Natural killer cell (primary cell): ENCODE data around the gene NRCAM. TPM values are rescaled to one million over a fixed set of nuclear protein-coding genes. Genes with fewer than 3 reads are reported as not detected.

Experiments
- ATAC-seq, 3 donors: fragments of 150-1000 bp in 2 of 3; fragments of 200-7000 bp in 1 of 3; cut with Tn5 transposase; 1 replicate in 1 of 3; 2 replicates in 2 of 3; pipeline ENCODE4 v1.10.0; 2021; ENCODE audit warnings: mild to moderate bottlenecking in 2 of 3, moderate library complexity in 2 of 3
- DNase-seq, 2 donors: peaks; one replicate each; pipeline versions ENCODE4 v3.0.0 to v3.0.0-alpha.2; 2013 to 2021; ENCODE audit warnings: mixed read lengths in 1 of 2
- H3K27ac ChIP-seq: one replicate; pipeline ENCODE4 v1.5.1; 2013; ENCODE audit warnings: mild to moderate bottlenecking, low read length
- H3K27me3 ChIP-seq: one replicate; pipeline ENCODE4 v1.6.1; 2013; ENCODE audit warnings: low read length; ENCODE audit not compliant: control insufficient read depth, insufficient read depth
- H3K36me3 ChIP-seq: one replicate; pipeline ENCODE4 v1.6.1; 2013; ENCODE audit warnings: low read length; ENCODE audit not compliant: control insufficient read depth, insufficient read depth
- H3K4me1 ChIP-seq: one replicate; pipeline ENCODE4 v1.6.1; 2013; ENCODE audit warnings: low read length; ENCODE audit not compliant: control insufficient read depth, insufficient read depth
- H3K4me3 ChIP-seq: one replicate; pipeline ENCODE4 v1.5.1; 2013; ENCODE audit warnings: low read length
- H3K9me3 ChIP-seq: one replicate; pipeline ENCODE4 v1.6.1; 2013; ENCODE audit warnings: low read length; ENCODE audit not compliant: control insufficient read depth, insufficient read depth
- H3K27ac Mint-ChIP-seq, 2 donors: one replicate each; pipeline ENCODE4 v1.8.0; 2022; ENCODE audit warnings: mild to moderate bottlenecking in 2 of 2, mixed read lengths in 2 of 2, moderate library complexity in 1 of 2
- H3K27me3 Mint-ChIP-seq, 2 donors: one replicate each; pipeline ENCODE4 v1.8.0; 2022; ENCODE audit warnings: low read depth in 2 of 2, mixed read lengths in 2 of 2
- H3K36me3 Mint-ChIP-seq: one replicate; pipeline ENCODE4 v1.8.0; 2022; ENCODE audit warnings: mixed read lengths
- H3K4me1 Mint-ChIP-seq, 2 donors: one replicate each; pipeline ENCODE4 v1.8.0; 2022; ENCODE audit warnings: mixed read lengths in 2 of 2
- H3K4me3 Mint-ChIP-seq: one replicate; pipeline ENCODE4 v1.8.0; 2022; ENCODE audit warnings: mild to moderate bottlenecking, moderate library complexity, mixed read lengths
- H3K9me3 Mint-ChIP-seq, 2 donors: one replicate each; pipeline ENCODE4 v1.8.0; 2022; ENCODE audit warnings: mixed read lengths in 2 of 2
- WGBS: methylation state at CpG from one replicate; pipeline ENCODE4 v1.1.7; 2013; ENCODE audit warnings: missing lambda C conversion rate; ENCODE audit not compliant: insufficient coverage; 5-methylcytosine and 5-hydroxymethylcytosine counted together
- intact Hi-C: fragments of 100-400 bp; cut with micrococcal nuclease; formaldehyde crosslinking; loops from one replicate; pipeline ENCODE4 v1.14.2; 2022
- total RNA-seq, 4 donors: library from RNA; stranded (reverse); fragments of 120-200 nt in 1 of 4; gene quantifications; one replicate each; pipeline versions ENCODE4 v1.2.3 to v1.2.4, GENCODE V29; 2013 to 2022
- TF ChIP-seq, protein P1 (sequence below): fragments of 200-600 bp; IDR thresholded peaks from one replicate; pipeline ENCODE4 v1.8.0; 2022; ENCODE audit warnings: antibody characterized with exemption

The NRCAM gene
- total RNA-seq, 3 donors from 2014 or later (not counting 1 experiment from before 2014, with no cell fraction given) = 0.27 to 0.95 (median 0.52) TPM

DNA sequence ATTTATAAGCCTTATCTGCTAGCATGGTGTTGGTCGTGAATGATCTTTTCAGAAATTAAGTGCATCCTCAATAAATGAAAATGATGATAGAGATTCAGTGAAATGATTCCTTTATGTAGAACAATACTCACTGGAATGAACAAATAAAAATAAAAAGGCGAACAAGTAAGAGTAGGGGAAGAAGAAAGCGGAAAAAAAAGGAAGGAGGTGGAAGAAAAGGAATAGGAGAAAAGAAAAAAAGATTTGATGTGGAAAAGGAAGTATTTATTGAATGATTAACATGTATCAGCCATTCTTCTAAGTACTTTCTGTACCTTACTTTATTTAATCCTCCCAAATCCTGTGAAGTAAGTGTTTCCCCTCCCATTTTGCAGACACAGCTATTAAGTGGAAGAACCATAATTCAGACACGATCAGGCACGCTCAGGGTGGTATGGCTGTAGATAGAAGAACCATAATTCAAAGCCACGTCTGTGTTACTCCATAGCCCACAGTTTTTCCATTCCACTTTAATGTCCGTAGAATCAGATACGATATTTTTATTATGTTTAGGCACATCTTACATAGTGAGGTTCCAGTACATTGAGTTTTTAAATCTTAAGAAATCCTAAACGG lies 169.8 kb downstream of the NRCAM start:
- H3K9me3 Mint-ChIP-seq = peaks cover 3 to 6% of the 10 kb centered on the region in 2 donors

DNA sequence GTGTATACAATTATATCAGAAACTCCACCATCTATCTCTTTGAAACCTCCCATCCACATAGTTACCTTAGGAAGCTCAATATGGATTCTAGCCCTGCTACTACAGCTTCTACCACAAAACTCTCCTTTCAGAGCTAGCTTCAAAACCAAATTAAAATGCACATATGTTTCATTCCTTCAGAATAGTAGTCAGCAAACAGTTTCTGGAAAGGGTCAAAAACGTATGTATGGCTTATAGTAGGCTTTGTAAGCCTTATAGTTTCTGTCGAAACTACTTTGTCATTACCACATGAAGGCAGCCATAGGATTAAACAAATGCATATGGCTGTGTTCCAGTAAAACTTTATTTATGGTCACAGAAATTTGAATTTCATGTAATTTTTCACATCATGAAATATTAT lies 170.5 kb downstream of the NRCAM start:
- no peak for ATAC-seq
- Histone ChIP-seq H3K27me3 (no peaks in the 10 kb centered on the region), H3K27ac (no peak overlapping the region), H3K36me3 (no peaks in the 10 kb centered on the region), H3K4me1 (no peaks in the 10 kb centered on the region), H3K9me3 (no peaks in the 10 kb centered on the region), H3K4me3 (no peak overlapping the region)
- TF ChIP-seq, protein P1, sequence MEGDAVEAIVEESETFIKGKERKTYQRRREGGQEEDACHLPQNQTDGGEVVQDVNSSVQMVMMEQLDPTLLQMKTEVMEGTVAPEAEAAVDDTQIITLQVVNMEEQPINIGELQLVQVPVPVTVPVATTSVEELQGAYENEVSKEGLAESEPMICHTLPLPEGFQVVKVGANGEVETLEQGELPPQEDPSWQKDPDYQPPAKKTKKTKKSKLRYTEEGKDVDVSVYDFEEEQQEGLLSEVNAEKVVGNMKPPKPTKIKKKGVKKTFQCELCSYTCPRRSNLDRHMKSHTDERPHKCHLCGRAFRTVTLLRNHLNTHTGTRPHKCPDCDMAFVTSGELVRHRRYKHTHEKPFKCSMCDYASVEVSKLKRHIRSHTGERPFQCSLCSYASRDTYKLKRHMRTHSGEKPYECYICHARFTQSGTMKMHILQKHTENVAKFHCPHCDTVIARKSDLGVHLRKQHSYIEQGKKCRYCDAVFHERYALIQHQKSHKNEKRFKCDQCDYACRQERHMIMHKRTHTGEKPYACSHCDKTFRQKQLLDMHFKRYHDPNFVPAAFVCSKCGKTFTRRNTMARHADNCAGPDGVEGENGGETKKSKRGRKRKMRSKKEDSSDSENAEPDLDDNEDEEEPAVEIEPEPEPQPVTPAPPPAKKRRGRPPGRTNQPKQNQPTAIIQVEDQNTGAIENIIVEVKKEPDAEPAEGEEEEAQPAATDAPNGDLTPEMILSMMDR = no peak
- peaks cover 2 to 15% of the 10 kb centered on the region in 2 donors for H3K27me3 Mint-ChIP-seq
- H3K4me1 Mint-ChIP-seq = no peaks in the 10 kb centered on the region
- no peak overlapping the region for H3K4me3 Mint-ChIP-seq
- WGBS = 57% methylated on average over 2 of the region's 2 CpGs
- intact Hi-C loops = no loop called here
- no peak overlapping the region for H3K27ac Mint-ChIP-seq
- no peak for DNase-seq
- H3K9me3 Mint-ChIP-seq = peaks cover 5 to 6% of the 10 kb centered on the region in 2 donors
- H3K36me3 Mint-ChIP-seq = no peaks in the 10 kb centered on the region

More for the DNA sequence above, 169.8 kb downstream of the NRCAM start:
- Mint-ChIP-seq H3K36me3 (no peaks in the 10 kb centered on the region), H3K27ac (no peak overlapping the region), H3K27me3 (peaks cover 2 to 15% of the 10 kb centered on the region in 2 donors), H3K4me3 (no peak overlapping the region), H3K4me1 (no peaks in the 10 kb centered on the region)
- intact Hi-C loops = no loop called here
- Histone ChIP-seq H3K4me1 (no peaks in the 10 kb centered on the region), H3K27ac (no peak overlapping the region), H3K4me3 (no peak overlapping the region), H3K36me3 (no peaks in the 10 kb centered on the region), H3K27me3 (no peaks in the 10 kb centered on the region), H3K9me3 (no peaks in the 10 kb centered on the region)
- TF ChIP-seq, protein P1 = no peak
- no peak for ATAC-seq
- WGBS = 82% methylated on average over 4 of the region's 9 CpGs
- no peak for DNase-seq

DNA sequence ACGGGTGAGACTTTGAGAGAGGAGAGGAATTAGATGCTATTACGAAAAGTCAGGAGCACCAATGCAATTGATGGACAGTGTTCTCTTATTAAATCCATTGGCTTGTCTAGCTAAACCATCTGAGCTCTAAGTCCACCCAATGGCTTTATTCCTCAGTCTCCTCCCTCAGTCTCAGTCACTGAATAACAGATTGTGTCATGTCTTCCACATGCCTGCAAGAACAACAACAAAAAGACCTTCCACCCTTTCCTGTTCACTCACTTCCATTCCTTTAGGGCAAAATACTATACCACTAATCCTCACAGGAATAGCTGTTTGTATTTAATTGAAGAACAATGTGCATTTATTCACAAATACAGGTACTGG lies 171.2 kb downstream of the NRCAM start:
- ATAC-seq = no peak
- Mint-ChIP-seq H3K36me3 (no peaks in the 10 kb centered on the region), H3K27ac (no peak overlapping the region), H3K4me3 (no peak overlapping the region), H3K27me3 (peaks cover 2 to 15% of the 10 kb centered on the region in 2 donors), H3K4me1 (no peaks in the 10 kb centered on the region), H3K9me3 (peaks cover 5 to 6% of the 10 kb centered on the region in 2 donors)
- H3K27me3 ChIP-seq = no peaks in the 10 kb centered on the region
- H3K9me3 ChIP-seq = no peaks in the 10 kb centered on the region
- DNase-seq = no peak
- TF ChIP-seq, protein P1 = no peak
- H3K36me3 ChIP-seq = no peaks in the 10 kb centered on the region
- H3K27ac ChIP-seq = no peak overlapping the region
- no peaks in the 10 kb centered on the region for H3K4me1 ChIP-seq
- H3K4me3 ChIP-seq = no peak overlapping the region
- intact Hi-C loops = no loop called here
- WGBS = 64% methylated on average over 2 of the region's 2 CpGs
